NCI-H2029 (cell line): ENCODE data around the gene ACACA.

Experiments used
- DNase-seq: peaks from one replicate; lab custom pipeline; 2025; lab: John Stamatoyannopoulos, UW

The ACACA gene

GRCh38 chr17:37037590-37038155 is 369.0 kb downstream of the ACACA start:
- DNase-seq: no peak
